Panc1 (cell line): Measurements from ENCODE around the gene PDLIM3. TPM values are rescaled to one million over a fixed set of nuclear protein-coding genes. Genes with fewer than 3 reads are reported as not detected.

Experiments
- ATAC-seq: fragments of 200-7000 bp; cut with Tn5 transposase; 2 replicates; pipeline ENCODE4 v1.9.1; 2020; ENCODE audit warnings: mild to moderate bottlenecking, moderate library complexity
- BruUV-seq: library from RNA; stranded (reverse); fragments of 400-500 nt; replicated peaks from 2 replicates; lab custom pipeline; 2021; lab: Mats Ljungman, UMichigan
- CTCF ChIA-PET: fragments of 300-600 bp; sonication (Branson Sonifier 250); formaldehyde crosslinking; loops from one replicate; lab custom pipeline; 2022; ENCODE audit warnings: antibody characterized with exemption; lab: Charles Lee
- POLR2A ChIA-PET: fragments of 300-600 bp; sonication (Branson Sonifier 250); formaldehyde crosslinking; loops from one replicate; lab custom pipeline; 2022; ENCODE audit warnings: antibody characterized with exemption; lab: Charles Lee
- DNase-seq: peaks from one replicate; pipeline ENCODE4 v3.0.0-alpha.2; 2010; ENCODE audit warnings: low read depth, low spot score
- H3K27ac ChIP-seq: 2 replicates; pipeline ENCODE4 v1.5.1; 2011; ENCODE audit warnings: mild to moderate bottlenecking, low read length, inconsistent platforms
- H3K27me3 ChIP-seq: fragments of 200-500 bp; sonication (Bioruptor generic); 2 replicates; pipeline ENCODE4 v1.6.0; 2014; ENCODE audit warnings: low read length, inconsistent platforms; ENCODE audit not compliant: control insufficient read depth, insufficient read depth
- H3K36me3 ChIP-seq: fragments of 200-500 bp; sonication (Bioruptor generic); 2 replicates; pipeline ENCODE4 v1.5.1; 2014; ENCODE audit warnings: inconsistent platforms, mild to moderate bottlenecking, low read length, moderate library complexity; ENCODE audit not compliant: control insufficient read depth, insufficient read depth
- H3K4me1 ChIP-seq: 2 replicates; pipeline ENCODE4 v1.5.1; 2011; ENCODE audit warnings: inconsistent platforms, mild to moderate bottlenecking, low read length, moderate library complexity; ENCODE audit not compliant: control insufficient read depth, insufficient read depth
- H3K4me3 ChIP-seq, 2 experiments: 2 replicates each; pipeline ENCODE4 v1.5.1; 2011 to 2012; ENCODE audit warnings: low read depth in 2 of 2, low read length in 2 of 2, mild to moderate bottlenecking in 2 of 2, inconsistent platforms in 1 of 2, moderate library complexity in 1 of 2
- H3K9me3 ChIP-seq: fragments of 200-500 bp; sonication (Bioruptor generic); 2 replicates; pipeline ENCODE4 v1.5.1; 2014; ENCODE audit warnings: low read depth, mild to moderate bottlenecking, inconsistent platforms, low read length, moderate library complexity; ENCODE audit not compliant: control insufficient read depth, insufficient read depth
- POLR2AphosphoS5 ChIP-seq: IDR thresholded peaks from 2 replicates; pipeline ENCODE4 v1.6.1; 2012; ENCODE audit warnings: mild to moderate bottlenecking, low read depth, low read length, moderate library complexity
- SIN3A ChIP-seq: IDR thresholded peaks from 2 replicates; pipeline ENCODE4 v1.6.1; 2012; ENCODE audit warnings: low read depth, mild to moderate bottlenecking, low read length, moderate library complexity, borderline replicate concordance; ENCODE audit not compliant: insufficient read depth
- TCF7L2 ChIP-seq: IDR thresholded peaks from 2 replicates; pipeline ENCODE4 v1.6.1; 2011; ENCODE audit warnings: mild to moderate bottlenecking, low read depth, low read length, inconsistent platforms
- in situ Hi-C: cut with HindIII; loops from 2 replicates; pipeline ENCODE4 v1.10.0; 2016; ENCODE audit warnings: low sequenced_read_pairs, low pct_unique_long_range_greater_than_20kb
- intact Hi-C: fragments of 100-400 bp; cut with micrococcal nuclease; formaldehyde crosslinking; loops from one replicate; pipeline ENCODE4 v1.10.0; 2022; ENCODE audit not compliant: unreplicated experiment
- total RNA-seq: library from RNA; stranded (reverse); gene quantifications from one replicate; pipeline ENCODE4 v1.2.1, GENCODE V29; 2021; ENCODE audit not compliant: unreplicated experiment
- TF ChIP-seq, protein P1 (sequence below), 2 experiments: IDR thresholded peaks; 2 replicates each; pipeline ENCODE4 v1.6.1; 2011 to 2012; ENCODE audit warnings: low read depth in 2 of 2, control low read depth in 1 of 2, low read length in 1 of 2, mild to moderate bottlenecking in 1 of 2, moderate library complexity in 1 of 2; ENCODE audit not compliant: insufficient read depth in 1 of 2
- TF ChIP-seq, protein P2 (sequence below): fragments of 450-650 bp; IDR thresholded peaks from 2 replicates; pipeline ENCODE4 v1.5.1; 2017; ENCODE audit warnings: mild to moderate bottlenecking

PDLIM3 gene
- total RNA-seq, 1 experiment from 2014 or later: 0.10 TPM

DNA sequence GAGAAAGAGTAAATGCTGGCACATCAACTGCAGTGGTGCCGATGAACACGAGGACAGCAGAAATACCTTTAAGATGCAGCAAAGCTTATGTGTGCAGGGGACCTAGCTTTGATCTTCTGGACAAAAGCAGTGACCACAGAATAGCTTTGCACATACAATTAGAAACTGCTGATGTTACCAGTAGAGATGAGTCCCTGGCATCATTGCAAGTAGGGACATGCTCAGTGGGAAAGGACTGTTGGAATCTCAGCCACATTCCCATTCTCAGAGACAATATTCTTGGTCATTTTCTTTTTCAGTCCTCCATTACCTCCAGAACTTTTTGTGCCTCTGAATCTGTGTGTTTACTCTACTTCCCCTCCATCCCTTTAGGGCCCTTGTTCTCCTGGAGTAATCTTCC is 16.9 kb upstream of the PDLIM3 start:
- in situ Hi-C loops (no loop called here), intact Hi-C loops (no loop called here)
- TF ChIP-seq, protein P1, sequence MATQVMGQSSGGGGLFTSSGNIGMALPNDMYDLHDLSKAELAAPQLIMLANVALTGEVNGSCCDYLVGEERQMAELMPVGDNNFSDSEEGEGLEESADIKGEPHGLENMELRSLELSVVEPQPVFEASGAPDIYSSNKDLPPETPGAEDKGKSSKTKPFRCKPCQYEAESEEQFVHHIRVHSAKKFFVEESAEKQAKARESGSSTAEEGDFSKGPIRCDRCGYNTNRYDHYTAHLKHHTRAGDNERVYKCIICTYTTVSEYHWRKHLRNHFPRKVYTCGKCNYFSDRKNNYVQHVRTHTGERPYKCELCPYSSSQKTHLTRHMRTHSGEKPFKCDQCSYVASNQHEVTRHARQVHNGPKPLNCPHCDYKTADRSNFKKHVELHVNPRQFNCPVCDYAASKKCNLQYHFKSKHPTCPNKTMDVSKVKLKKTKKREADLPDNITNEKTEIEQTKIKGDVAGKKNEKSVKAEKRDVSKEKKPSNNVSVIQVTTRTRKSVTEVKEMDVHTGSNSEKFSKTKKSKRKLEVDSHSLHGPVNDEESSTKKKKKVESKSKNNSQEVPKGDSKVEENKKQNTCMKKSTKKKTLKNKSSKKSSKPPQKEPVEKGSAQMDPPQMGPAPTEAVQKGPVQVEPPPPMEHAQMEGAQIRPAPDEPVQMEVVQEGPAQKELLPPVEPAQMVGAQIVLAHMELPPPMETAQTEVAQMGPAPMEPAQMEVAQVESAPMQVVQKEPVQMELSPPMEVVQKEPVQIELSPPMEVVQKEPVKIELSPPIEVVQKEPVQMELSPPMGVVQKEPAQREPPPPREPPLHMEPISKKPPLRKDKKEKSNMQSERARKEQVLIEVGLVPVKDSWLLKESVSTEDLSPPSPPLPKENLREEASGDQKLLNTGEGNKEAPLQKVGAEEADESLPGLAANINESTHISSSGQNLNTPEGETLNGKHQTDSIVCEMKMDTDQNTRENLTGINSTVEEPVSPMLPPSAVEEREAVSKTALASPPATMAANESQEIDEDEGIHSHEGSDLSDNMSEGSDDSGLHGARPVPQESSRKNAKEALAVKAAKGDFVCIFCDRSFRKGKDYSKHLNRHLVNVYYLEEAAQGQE (IDR thresholded peaks at IDR 0.05; ENCODE audit: insufficient read depth in 1 of 2, low read depth in 2 of 2, low read length in 1 of 2): no peak
- TF ChIP-seq, protein P2, sequence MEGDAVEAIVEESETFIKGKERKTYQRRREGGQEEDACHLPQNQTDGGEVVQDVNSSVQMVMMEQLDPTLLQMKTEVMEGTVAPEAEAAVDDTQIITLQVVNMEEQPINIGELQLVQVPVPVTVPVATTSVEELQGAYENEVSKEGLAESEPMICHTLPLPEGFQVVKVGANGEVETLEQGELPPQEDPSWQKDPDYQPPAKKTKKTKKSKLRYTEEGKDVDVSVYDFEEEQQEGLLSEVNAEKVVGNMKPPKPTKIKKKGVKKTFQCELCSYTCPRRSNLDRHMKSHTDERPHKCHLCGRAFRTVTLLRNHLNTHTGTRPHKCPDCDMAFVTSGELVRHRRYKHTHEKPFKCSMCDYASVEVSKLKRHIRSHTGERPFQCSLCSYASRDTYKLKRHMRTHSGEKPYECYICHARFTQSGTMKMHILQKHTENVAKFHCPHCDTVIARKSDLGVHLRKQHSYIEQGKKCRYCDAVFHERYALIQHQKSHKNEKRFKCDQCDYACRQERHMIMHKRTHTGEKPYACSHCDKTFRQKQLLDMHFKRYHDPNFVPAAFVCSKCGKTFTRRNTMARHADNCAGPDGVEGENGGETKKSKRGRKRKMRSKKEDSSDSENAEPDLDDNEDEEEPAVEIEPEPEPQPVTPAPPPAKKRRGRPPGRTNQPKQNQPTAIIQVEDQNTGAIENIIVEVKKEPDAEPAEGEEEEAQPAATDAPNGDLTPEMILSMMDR: no peak
- no TSS peak for BruUV-seq
- ChIA-PET POLR2A (no interaction called here), CTCF (no interaction called here)
- H3K27me3 ChIP-seq: no peaks in the 10 kb centered on the region
- no peak overlapping the region for H3K4me3 ChIP-seq
- DNase-seq: no peak
- H3K9me3 ChIP-seq: no peaks in the 10 kb centered on the region
- no peaks in the 10 kb centered on the region for H3K4me1 ChIP-seq
- no peak for ATAC-seq
- H3K27ac ChIP-seq: no peak overlapping the region
- H3K36me3 ChIP-seq: no peaks in the 10 kb centered on the region

DNA sequence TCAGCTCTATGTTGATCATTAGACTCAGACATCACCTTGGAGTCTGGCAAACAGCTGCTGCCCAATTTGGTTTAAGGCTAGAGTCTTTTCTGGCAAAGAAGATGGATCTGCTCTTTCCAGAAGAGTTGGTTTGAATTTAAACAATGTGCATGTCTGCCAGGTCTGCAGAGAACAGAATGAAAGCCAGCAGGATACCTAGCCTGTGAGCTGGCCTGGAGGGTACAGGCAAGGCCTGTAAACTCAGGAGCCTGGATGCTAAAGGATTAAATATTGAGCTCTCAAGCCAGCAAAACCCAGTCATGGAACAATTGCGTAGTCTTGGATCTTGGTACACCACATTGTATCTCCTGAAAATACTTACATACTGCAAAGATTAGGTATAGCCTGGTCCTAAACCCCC is 15.6 kb upstream of the PDLIM3 start:
- intact Hi-C loops: no loop called here
- in situ Hi-C loops: no loop called here
- no peaks in the 10 kb centered on the region for H3K9me3 ChIP-seq
- H3K4me3 ChIP-seq: no peak overlapping the region
- ATAC-seq: no peak
- no peak for TF ChIP-seq SIN3A
- TF ChIP-seq, protein P1 (IDR thresholded peaks at IDR 0.05; ENCODE audit: insufficient read depth in 1 of 2, low read depth in 2 of 2, low read length in 1 of 2): no peak
- TF ChIP-seq POLR2AphosphoS5: no peak
- TF ChIP-seq TCF7L2: no peak
- TF ChIP-seq, protein P2: no peak
- no peaks in the 10 kb centered on the region for H3K4me1 ChIP-seq
- no peaks in the 10 kb centered on the region for H3K36me3 ChIP-seq
- no TSS peak for BruUV-seq
- H3K27ac ChIP-seq: no peak overlapping the region
- CTCF ChIA-PET: no interaction called here
- no peak for DNase-seq
- H3K27me3 ChIP-seq: no peaks in the 10 kb centered on the region
- POLR2A ChIA-PET: no interaction called here
